Activated naive CD8-positive, alpha-beta T cell treated with anti-CD3 and anti-CD28 coated beads, Interleukin-2, amount 50 U/mL, for 24 hours (primary cell): ENCODE results near the gene SDHAF2.
"Not testable (repeated sequence)": the region's sequence is repeated elsewhere in the genome, so short reads cannot be mapped to it uniquely, and the experiment has no call there.

Experiments used
- ATAC-seq: fragments of 150-1000 bp; cut with Tn5 transposase; one replicate; pipeline ENCODE4 v1.10.0; 2021
- DNase-seq: peaks from one replicate; pipeline ENCODE4 v3.0.0; 2021
- H3K27ac Mint-ChIP-seq: one replicate; pipeline ENCODE4 v1.8.0; 2021; ENCODE audit warnings: mild to moderate bottlenecking, mixed read lengths
- H3K27me3 Mint-ChIP-seq: one replicate; pipeline ENCODE4 v1.8.0; 2021; ENCODE audit warnings: mixed read lengths
- H3K36me3 Mint-ChIP-seq: one replicate; pipeline ENCODE4 v1.8.0; 2021; ENCODE audit warnings: low read depth, mixed read lengths
- H3K4me1 Mint-ChIP-seq: one replicate; pipeline ENCODE4 v1.8.0; 2021; ENCODE audit warnings: mixed read lengths
- H3K4me3 Mint-ChIP-seq: one replicate; pipeline ENCODE4 v1.8.0; 2021; ENCODE audit warnings: mild to moderate bottlenecking, moderate library complexity, mixed read lengths
- H3K9me3 Mint-ChIP-seq: one replicate; pipeline ENCODE4 v1.8.0; 2021; ENCODE audit warnings: mixed read lengths

The SDHAF2 gene

GRCh38 chr11:61413496-61413895, 16.4 kb upstream of the SDHAF2 start:
- Mint-ChIP-seq H3K9me3 (no peaks in the 10 kb centered on the region), H3K27me3 (no peaks in the 10 kb centered on the region), H3K4me1 (peaks cover 15% of the 10 kb centered on the region), H3K36me3 (peaks cover 74% of the 10 kb centered on the region), H3K27ac (no peak overlapping the region), H3K4me3 (no peak overlapping the region)
- ATAC-seq (no peak), DNase-seq (no peak)

GRCh38 chr11:61414547-61414946, 15.4 kb upstream of the SDHAF2 start:
- H3K9me3 Mint-ChIP-seq = no peaks in the 10 kb centered on the region

GRCh38 chr11:61415381-61415780, 14.5 kb upstream of the SDHAF2 start:
- Mint-ChIP-seq H3K4me1 (peaks cover 31% of the 10 kb centered on the region), H3K4me3 (no peak overlapping the region), H3K27me3 (no peaks in the 10 kb centered on the region), H3K27ac (no peak overlapping the region), H3K36me3 (peaks cover 80% of the 10 kb centered on the region), H3K9me3 (no peaks in the 10 kb centered on the region)
- no peak for ATAC-seq
- DNase-seq = no peak

More at GRCh38 chr11:61414547-61414946, 15.4 kb upstream of the SDHAF2 start:
- Mint-ChIP-seq H3K4me1 (peaks cover 25% of the 10 kb centered on the region), H3K36me3 (peaks cover 76% of the 10 kb centered on the region), H3K4me3 (no peak overlapping the region), H3K27ac (peak overlapping the region; percentile 9), H3K27me3 (no peaks in the 10 kb centered on the region)
- no peak for ATAC-seq
- no peak for DNase-seq

- Mint-ChIP-seq H3K4me1 (peaks cover 34% of the 10 kb centered on the region), H3K4me3 (no peak overlapping the region), H3K36me3 (peaks cover 77% of the 10 kb centered on the region), H3K27ac (peak overlapping the region; percentile 7), H3K27me3 (no peaks in the 10 kb centered on the region), H3K9me3 (no peaks in the 10 kb centered on the region)
- no peak for ATAC-seq
- no peak for DNase-seq
These were observed 13.0 kb upstream of the SDHAF2 start for GRCh38 chr11:61416941-61417340.

GRCh38 chr11:61417670-61418069, 12.3 kb upstream of the SDHAF2 start:
- H3K27me3 Mint-ChIP-seq = no peaks in the 10 kb centered on the region
- peaks cover 83% of the 10 kb centered on the region for H3K36me3 Mint-ChIP-seq
- DNase-seq (no peak), ATAC-seq (no peak)
- H3K27ac Mint-ChIP-seq = peak overlapping the region; percentile 25
- peaks cover 35% of the 10 kb centered on the region for H3K4me1 Mint-ChIP-seq
- no peaks in the 10 kb centered on the region for H3K9me3 Mint-ChIP-seq
- no peak overlapping the region for H3K4me3 Mint-ChIP-seq

- Mint-ChIP-seq H3K4me3 (no peak overlapping the region), H3K27me3 (no peaks in the 10 kb centered on the region), H3K36me3 (peaks cover 81% of the 10 kb centered on the region), H3K4me1 (peaks cover 37% of the 10 kb centered on the region), H3K9me3 (no peaks in the 10 kb centered on the region), H3K27ac (peak overlapping the region; percentile 53)
- ATAC-seq (peak; percentile 49), DNase-seq (no peak)
These were observed 11.8 kb upstream of the SDHAF2 start for GRCh38 chr11:61418136-61418535.

- H3K9me3 Mint-ChIP-seq = no peaks in the 10 kb centered on the region
- H3K4me3 Mint-ChIP-seq = no peak overlapping the region
- DNase-seq = no peak
- no peak for ATAC-seq
- peaks cover 56% of the 10 kb centered on the region for H3K4me1 Mint-ChIP-seq
- peaks cover 75% of the 10 kb centered on the region for H3K36me3 Mint-ChIP-seq
- H3K27ac Mint-ChIP-seq = no peak overlapping the region
- H3K27me3 Mint-ChIP-seq = no peaks in the 10 kb centered on the region
These were observed 7.7 kb upstream of the SDHAF2 start for GRCh38 chr11:61422226-61422625.

- no peak for DNase-seq
- H3K36me3 Mint-ChIP-seq = peaks cover 64% of the 10 kb centered on the region
- no peaks in the 10 kb centered on the region for H3K9me3 Mint-ChIP-seq
- no peaks in the 10 kb centered on the region for H3K27me3 Mint-ChIP-seq
- ATAC-seq = no peak
- peak overlapping the region; percentile 19 for H3K27ac Mint-ChIP-seq
- peaks cover 48% of the 10 kb centered on the region for H3K4me1 Mint-ChIP-seq
- H3K4me3 Mint-ChIP-seq = no peak overlapping the region
These were observed 4.4 kb upstream of the SDHAF2 start for GRCh38 chr11:61425367-61426131.

- peaks cover 42% of the 10 kb centered on the region for H3K36me3 Mint-ChIP-seq
- H3K4me1 Mint-ChIP-seq = peaks cover 66% of the 10 kb centered on the region
- H3K9me3 Mint-ChIP-seq = no peaks in the 10 kb centered on the region
- DNase-seq (peak; percentile 79), ATAC-seq (peak; percentile 64)
- H3K27ac Mint-ChIP-seq = peak overlapping the region; percentile 97
- H3K27me3 Mint-ChIP-seq = no peaks in the 10 kb centered on the region
- peak overlapping the region; percentile 95 for H3K4me3 Mint-ChIP-seq
These were observed 606 bp upstream of the SDHAF2 start for GRCh38 chr11:61429346-61429690.

GRCh38 chr11:61430839-61431238, 915 bp downstream of the SDHAF2 start:
- peak overlapping the region; percentile 96 for H3K27ac Mint-ChIP-seq
- peaks cover 68% of the 10 kb centered on the region for H3K4me1 Mint-ChIP-seq
- not testable (repeated sequence) for DNase-seq, ATAC-seq, H3K9me3 Mint-ChIP-seq, H3K27me3 Mint-ChIP-seq
- H3K4me3 Mint-ChIP-seq = peak overlapping the region; percentile 95
- peaks cover 35% of the 10 kb centered on the region for H3K36me3 Mint-ChIP-seq

GRCh38 chr11:61437496-61437895, 7.6 kb downstream of the SDHAF2 start:
- Mint-ChIP-seq H3K4me3 (no peak overlapping the region), H3K36me3 (peaks cover 53% of the 10 kb centered on the region), H3K9me3 (no peaks in the 10 kb centered on the region), H3K27ac (no peak overlapping the region), H3K27me3 (no peaks in the 10 kb centered on the region), H3K4me1 (peaks cover 33% of the 10 kb centered on the region)
- ATAC-seq (no peak), DNase-seq (no peak)

GRCh38 chr11:61439615-61440014, 9.7 kb downstream of the SDHAF2 start:
- H3K27me3 Mint-ChIP-seq = no peaks in the 10 kb centered on the region
- H3K36me3 Mint-ChIP-seq = peaks cover 57% of the 10 kb centered on the region
- no peak overlapping the region for H3K4me3 Mint-ChIP-seq
- no peak for DNase-seq
- peaks cover 27% of the 10 kb centered on the region for H3K4me1 Mint-ChIP-seq
- ATAC-seq = no peak
- H3K27ac Mint-ChIP-seq = no peak overlapping the region
- H3K9me3 Mint-ChIP-seq = no peaks in the 10 kb centered on the region

- DNase-seq (no peak), ATAC-seq (no peak)
- Mint-ChIP-seq H3K27me3 (no peaks in the 10 kb centered on the region), H3K4me1 (peaks cover 23% of the 10 kb centered on the region), H3K36me3 (peaks cover 49% of the 10 kb centered on the region), H3K27ac (peak overlapping the region; percentile 67), H3K4me3 (no peak overlapping the region), H3K9me3 (no peaks in the 10 kb centered on the region)
These were observed 12.7 kb downstream of the SDHAF2 start for GRCh38 chr11:61442616-61443015.

- Mint-ChIP-seq H3K4me1 (peaks cover 33% of the 10 kb centered on the region), H3K27me3 (no peaks in the 10 kb centered on the region), H3K36me3 (peaks cover 33% of the 10 kb centered on the region), H3K27ac (no peak overlapping the region), H3K9me3 (no peaks in the 10 kb centered on the region), H3K4me3 (no peak overlapping the region)
- ATAC-seq (no peak), DNase-seq (no peak)
These were observed 15.6 kb downstream of the SDHAF2 start for GRCh38 chr11:61445516-61445915.

GRCh38 chr11:61446211-61446651, 16.3 kb downstream of the SDHAF2 start:
- H3K27ac Mint-ChIP-seq = peak overlapping the region; percentile 64

More at GRCh38 chr11:61446211-61446651, 16.3 kb downstream of the SDHAF2 start:
- Mint-ChIP-seq H3K27me3 (no peaks in the 10 kb centered on the region), H3K4me3 (no peak overlapping the region), H3K9me3 (no peaks in the 10 kb centered on the region), H3K4me1 (peaks cover 35% of the 10 kb centered on the region), H3K36me3 (peaks cover 33% of the 10 kb centered on the region)
- DNase-seq = peak; percentile 84
- ATAC-seq = peak; percentile 77
